HG03575 (cell line): ENCODE data around the gene CHTF18.

Source experiments
- ATAC-seq: cut with Tn5 transposase; IDR thresholded peaks from one replicate; pipeline ENCODE4 v1.9.1; 2021; ENCODE audit not compliant: unreplicated experiment, insufficient number of reproducible peaks, low FRiP score; ENCODE audit errors: extremely low read depth

CHTF18 gene

DNA sequence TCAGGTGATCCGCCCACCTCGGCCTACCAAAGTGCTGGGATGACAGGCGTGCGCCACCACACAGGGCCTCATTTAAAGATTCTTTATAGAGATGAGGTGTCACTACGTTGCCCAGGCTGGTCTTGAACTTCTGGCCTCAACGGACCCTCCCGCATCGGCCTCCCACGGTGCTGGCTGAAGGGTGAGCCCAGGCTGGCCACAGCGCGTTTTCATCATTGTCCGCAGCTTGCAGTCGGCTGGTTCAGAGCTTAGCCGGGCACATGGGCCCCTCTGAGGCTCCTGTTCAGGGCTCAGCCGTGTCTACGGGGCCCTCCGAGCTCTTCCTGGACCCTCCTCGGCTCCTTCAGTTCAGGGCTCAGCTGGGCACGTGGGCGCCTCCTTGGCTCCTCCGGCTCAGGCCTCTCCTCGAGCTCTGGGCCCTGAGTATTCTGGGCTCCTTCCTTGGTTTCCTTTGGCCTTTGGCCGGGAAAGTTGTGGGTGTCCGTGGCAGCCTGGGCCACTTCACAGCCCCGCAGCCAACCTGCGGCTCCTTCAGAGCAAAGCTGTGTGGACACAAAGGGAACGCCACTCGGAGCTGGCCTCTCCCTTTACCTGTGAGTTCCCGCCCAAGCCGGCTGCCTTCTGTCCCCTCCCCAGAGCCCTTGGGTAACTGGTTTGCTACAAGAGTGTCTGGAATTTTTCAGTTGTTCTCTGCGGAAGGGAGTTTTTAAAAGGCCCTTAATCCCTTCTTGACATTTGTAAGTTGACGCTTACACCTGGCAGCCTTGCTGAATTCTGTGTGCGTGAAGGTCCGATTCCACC, 29.1 kb upstream of the CHTF18 start:
- ATAC-seq, result no peak

DNA sequence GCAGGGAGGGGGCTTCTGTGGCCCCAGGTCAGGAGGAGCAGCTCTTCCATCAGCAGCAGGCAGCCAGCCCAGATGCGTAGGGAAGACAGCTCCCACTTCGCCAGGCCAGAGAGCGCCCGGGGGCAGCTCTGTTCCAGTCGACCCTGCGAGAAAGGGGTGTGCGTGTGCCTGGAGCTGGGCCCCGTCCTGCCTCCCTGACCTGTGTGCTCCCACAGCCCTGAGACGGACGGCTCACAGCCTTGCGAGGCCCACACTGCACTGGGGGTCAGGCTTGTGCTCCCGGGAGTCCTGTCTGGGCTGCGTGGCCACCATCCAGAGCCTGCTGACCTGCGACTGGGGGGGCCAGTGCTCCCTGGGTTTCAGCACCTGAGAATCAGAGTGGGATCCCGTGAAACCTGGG, 28.4 kb upstream of the CHTF18 start:
- ATAC-seq, result no peak

DNA sequence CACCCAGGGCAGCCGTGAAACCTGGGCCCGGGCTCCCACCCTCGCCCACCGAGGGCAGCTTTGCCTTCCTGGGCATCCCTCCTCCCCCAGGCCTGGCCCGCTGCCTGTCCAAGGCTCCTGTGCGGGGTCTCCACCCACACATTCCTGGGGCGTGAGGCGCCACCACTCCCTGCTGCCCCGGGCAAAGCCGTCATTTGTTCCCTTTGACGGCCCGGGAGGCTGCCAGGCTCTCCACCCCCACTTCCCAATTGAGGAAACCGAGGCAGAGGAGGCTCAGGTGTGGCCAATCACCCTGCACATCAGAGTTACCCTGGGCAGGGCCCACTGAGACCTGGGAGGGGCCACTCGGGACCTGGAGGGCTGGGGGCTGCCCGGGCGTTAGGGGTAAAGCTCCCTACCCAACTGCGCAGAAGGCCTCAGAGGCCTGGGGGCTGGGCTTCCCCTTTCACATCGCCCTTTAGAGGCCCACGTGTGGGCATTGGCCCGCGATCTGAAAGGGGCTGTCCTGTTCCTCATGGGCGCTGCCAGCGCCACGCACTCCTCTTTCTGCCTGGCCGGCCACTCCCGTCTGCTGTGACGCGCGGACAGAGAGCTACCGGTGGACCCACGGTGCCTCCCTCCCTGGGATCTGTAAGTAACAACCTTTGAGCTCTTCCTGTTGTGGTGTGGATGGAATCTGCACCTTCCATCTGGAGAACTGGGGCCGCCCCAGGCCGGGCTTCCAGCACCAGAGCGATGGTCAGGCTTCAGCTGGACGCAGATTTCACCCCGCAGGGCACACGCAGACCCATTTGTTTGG, 27.7 kb upstream of the CHTF18 start, which contains the start of gene MSLN:
Gene MSLN (plus strand): TSS at position 190 of the 799 bp plus-strand sequence. CDS start 1,947 bp downstream, outside the sequence.
- ATAC-seq, result no peak

DNA sequence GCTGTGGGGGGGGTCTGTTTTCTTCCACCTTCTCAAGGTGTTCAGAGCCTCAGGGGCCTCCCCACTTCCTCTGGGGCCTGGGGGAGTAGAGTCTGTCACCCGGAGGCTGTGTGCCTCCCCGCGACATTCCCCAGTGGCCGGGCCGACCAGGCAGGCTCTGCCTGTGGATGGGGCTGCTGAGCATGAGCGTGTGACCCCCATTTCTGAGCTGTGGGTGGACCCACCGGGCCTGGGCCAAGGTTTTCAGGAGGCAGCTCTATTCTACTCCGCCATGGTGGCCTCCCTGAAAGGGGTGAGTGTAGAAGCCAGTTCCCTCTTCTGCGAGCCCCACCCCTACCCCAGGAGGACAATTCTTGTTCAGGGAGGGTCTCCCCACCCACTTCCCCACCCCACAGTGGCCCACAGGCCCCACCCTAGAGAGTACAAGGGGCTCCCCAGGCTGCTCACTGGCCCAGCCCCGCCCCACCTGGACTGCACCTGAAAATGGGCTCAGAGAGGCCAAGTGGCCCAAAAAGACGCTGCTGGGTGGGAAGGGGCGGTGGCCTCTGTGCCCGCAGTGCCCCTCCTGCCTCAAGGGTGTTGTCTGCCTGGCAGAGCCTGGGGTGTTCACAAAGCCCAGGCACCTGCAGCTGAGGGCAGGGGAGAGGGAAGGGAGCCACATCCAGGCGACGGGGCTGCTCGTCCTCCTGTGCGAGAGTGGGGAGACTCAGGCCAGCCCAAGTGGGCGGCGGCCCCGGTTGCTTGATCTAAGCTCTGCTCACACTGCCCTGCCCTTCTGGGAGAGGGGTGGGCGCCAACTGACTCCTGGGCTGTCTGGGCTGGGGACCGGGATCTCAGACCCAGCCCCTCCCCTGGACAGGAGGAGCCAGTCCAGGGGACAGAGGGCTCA, 26.6 kb upstream of the CHTF18 start:
- ATAC-seq, result no peak

DNA sequence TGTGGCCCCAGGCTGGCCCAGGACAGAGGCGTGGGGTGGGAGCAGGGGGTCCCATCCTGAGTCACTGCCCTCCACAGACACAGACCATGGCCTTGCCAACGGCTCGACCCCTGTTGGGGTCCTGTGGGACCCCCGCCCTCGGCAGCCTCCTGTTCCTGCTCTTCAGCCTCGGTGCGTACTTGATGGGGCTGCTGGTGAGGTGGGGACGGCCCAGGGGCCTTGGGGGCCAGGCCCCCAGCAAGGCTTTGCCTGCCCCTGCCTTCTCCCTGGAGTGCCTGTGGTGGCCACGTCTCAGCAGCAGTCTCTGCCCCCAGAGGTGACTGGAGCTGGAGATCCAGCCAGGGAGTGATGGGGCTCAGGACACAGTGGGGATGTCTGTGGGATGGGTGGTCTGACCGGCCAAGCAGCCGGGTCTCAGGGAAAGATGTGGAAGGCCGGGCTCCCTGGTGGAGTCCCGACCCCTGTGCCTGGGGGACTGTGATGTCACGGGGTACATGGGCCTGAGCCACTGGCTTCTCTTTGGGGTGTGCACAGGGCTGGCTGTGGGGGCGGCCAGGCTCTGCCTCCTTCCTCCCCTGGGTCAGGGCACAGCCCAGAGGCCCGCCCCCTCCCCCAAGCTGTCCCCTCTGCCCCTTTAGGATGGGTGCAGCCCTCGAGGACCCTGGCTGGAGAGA, 25.7 kb upstream of the CHTF18 start:
- ATAC-seq, result no peak

DNA sequence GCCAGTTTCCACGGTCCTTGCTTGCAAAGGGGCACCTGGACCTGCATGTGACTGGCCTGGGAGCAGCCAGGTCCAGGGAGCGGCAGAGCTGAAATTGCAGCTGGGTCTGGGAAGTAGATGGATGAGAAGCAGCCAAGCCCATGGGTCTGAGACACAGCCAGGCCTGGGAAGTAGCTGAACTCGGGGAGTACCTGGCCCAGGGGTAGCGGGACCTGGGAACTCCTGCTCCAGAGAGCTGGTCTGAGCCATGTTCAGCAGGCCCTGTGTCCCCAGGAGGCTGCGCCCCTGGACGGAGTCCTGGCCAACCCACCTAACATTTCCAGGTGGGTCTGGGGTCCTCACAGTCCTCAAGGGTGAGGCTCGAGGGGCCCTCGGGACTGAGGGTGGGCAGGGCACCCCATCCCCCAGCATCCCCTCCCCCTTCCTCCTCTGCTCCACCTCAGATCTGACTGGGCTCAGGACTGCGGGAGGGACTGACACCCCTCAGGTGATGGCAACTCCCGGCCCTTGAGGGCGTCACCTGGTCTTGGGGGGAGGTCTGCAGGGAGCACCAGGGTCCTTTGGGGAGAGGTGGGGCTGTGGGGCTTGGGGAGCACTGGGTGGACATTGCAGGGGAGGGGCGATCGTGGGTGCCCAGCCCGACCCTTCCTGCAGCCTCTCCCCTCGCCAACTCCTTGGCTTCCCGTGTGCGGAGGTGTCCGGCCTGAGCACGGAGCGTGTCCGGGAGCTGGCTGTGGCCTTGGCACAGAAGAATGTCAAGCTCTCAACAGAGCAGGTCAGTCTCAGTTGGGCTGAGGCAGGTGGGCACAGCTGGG, 24.8 kb upstream of the CHTF18 start:
- no peak for ATAC-seq

DNA sequence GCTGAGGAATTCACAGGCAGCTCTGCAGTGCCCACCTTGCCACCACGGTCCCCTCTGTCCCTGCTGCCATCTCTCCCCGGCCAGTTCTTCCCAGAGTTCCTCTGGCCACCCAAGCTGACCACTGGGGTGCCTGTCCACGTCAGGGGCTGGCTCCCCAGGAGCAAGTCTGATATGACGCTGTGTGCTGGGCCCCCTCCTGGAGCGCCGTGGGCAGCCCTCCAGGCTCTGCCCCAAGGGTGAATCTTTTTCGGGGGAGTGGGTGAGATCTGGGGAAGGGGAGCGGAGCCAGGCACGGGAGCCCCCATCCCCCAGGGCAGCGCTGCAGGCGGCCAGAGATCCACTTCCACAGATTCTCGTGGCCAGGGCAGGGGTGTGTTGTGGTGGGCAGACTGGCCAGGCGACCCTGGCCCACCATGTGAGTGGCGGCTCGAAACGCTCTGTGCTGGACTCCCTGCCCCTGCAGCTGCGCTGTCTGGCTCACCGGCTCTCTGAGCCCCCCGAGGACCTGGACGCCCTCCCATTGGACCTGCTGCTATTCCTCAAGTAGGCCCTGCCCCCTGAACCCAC, 24.2 kb upstream of the CHTF18 start:
- ATAC-seq, result no peak

DNA sequence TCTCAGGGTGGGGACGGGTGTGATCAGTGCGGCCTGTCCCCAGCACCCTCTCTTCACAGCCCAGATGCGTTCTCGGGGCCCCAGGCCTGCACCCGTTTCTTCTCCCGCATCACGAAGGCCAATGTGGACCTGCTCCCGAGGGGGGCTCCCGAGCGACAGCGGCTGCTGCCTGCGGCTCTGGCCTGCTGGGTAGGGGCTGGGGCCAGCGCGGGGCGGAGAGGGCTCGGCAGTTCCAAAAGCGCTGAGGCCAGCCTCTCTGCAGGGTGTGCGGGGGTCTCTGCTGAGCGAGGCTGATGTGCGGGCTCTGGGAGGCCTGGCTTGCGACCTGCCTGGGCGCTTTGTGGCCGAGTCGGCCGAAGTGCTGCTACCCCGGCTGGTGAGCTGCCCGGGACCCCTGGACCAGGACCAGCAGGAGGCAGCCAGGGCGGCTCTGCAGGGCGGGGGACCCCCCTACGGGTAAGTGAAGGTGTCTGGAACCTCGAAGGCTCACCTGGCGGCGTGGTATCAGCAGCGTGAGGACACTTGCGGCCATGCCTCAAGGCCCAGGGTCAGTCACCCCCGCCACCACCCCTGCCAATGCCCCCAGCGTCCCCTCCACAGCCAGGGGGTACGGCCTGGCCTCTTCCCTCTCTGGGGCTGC, 23.5 kb upstream of the CHTF18 start:
- ATAC-seq, result no peak

DNA sequence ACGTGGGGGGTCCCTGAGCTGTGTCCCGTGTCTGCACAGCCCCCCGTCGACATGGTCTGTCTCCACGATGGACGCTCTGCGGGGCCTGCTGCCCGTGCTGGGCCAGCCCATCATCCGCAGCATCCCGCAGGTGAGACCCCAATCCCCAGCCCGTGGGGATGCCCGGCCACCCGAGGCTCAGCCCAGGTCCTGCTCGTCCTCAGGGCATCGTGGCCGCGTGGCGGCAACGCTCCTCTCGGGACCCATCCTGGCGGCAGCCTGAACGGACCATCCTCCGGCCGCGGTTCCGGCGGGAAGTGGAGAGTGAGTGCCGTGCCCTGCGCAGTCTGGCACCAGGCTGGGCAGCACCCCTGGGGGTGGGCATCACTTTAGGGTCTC, 22.9 kb upstream of the CHTF18 start:
- no peak for ATAC-seq

DNA sequence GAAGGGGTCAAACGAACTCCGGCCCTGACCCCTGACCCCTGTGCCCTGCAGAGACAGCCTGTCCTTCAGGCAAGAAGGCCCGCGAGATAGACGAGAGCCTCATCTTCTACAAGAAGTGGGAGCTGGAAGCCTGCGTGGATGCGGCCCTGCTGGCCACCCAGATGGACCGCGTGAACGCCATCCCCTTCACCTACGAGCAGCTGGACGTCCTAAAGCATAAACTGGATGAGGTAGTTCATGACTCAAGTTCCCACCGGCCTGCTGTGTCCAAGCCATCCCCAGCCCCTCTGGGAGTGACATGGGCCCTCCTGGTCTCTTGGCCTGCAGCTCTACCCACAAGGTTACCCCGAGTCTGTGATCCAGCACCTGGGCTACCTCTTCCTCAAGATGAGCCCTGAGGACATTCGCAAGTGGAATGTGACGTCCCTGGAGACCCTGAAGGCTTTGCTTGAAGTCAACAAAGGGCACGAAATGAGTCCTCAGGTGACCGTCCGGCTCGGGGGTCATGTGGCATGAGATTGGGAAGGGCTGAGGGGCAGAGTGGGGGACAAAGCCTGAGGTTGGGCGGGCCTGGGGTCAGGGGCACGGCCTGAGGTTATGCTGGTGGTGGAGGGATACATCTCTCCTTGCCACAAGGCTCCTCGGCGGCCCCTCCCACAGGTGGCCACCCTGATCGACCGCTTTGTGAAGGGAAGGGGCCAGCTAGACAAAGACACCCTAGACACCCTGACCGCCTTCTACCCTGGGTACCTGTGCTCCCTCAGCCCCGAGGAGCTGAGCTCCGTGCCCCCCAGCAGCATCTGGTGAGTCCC, 22.2 kb upstream of the CHTF18 start:
- no peak for ATAC-seq

DNA sequence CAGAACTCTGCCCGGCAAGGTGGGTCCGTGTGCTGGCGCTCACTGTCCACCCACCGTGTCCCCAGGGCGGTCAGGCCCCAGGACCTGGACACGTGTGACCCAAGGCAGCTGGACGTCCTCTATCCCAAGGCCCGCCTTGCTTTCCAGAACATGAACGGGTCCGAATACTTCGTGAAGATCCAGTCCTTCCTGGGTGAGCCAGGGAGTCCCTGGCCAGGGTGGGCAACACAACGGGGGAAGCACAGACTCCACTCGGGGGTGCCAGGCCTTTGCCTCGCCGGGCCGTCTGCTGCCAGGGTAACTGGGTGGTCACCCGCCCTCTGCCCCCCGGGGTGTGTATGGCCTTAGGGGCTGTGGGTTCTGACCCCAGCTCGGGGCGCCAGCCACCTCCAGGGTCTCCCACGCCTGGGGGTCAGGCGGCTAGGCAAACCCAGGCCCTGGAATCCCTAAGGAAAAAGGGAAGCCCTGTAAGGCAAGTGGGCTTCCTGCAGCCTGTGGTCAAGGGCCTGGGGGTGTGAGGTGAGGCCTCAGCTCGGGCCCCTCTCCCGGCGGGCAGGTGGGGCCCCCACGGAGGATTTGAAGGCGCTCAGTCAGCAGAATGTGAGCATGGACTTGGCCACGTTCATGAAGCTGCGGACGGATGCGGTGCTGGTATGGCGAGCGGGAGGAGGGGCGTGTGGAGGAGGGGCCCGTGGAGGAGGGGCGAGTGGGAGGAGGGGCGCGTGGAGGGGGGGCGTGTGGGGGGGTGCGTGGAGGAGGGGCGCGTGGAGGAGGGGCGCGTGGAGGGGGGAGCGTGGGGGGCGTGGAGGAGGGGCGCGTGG, 21.4 kb upstream of the CHTF18 start:
- no peak for ATAC-seq

DNA sequence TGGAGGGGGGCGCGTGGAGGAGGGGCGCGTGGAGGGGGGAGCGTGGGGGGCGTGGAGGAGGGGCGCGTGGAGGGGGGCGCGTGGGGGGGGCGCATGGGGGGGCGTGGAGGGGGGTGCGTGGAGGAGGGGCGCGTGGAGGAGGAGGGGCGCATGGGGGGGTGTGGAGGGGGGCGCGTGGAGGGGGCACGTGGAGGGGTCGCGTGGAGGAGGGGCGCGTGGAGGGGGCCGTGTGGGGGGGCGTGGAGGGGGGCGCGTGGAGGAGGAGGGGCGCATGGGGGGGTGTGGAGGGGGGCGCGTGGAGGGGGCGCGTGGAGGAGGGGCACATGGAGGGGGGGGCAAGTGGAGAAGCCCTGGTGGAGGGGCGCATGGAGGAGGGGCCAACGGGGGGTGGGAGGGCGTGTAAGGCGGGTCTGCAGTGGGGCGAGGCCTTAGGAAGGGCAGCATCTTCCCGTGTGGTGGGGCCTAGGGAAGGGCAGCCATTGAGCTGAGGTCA, 20.6 kb upstream of the CHTF18 start:
- no peak for ATAC-seq

DNA sequence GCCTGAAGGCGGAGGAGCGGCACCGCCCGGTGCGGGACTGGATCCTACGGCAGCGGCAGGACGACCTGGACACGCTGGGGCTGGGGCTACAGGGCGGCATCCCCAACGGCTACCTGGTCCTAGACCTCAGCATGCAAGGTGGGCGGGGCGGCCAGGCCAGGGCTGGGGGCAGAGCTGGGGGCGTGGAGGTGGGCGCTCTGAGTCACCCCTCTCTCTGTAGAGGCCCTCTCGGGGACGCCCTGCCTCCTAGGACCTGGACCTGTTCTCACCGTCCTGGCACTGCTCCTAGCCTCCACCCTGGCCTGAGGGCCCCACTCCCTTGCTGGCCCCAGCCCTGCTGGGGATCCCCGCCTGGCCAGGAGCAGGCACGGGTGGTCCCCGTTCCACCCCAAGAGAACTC, 20.0 kb upstream of the CHTF18 start:
- ATAC-seq, result no peak

DNA sequence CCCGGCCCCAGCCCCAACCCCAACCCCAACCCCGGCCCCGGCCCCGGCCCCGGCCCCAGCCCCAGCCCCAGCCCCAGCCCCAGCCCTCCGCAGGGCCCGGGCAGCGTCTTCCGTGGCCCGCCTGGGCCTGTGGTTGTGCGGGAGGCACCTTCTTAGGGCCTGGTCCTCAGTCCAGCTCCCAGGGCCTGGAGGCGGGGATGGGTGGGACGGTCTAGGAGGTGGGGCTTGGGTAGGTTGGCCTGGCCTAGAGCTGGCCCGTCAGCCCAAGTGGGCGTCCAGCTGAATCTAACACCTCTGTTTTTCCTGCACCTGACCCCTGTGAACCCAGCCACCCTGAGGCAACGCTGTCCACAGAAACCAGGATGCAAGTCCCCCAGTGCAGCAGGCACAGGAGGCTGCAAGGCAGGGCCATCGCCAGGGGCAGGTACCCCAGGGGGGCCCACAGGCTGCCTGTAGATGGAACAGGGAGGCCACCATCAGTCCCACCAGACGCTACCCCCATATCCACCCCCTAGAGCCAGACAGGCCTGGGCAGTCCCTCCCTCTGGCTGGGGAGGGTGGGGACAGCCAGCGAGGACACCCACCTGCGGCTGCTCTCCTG, 19.1 kb upstream of the CHTF18 start:
- no peak for ATAC-seq

DNA sequence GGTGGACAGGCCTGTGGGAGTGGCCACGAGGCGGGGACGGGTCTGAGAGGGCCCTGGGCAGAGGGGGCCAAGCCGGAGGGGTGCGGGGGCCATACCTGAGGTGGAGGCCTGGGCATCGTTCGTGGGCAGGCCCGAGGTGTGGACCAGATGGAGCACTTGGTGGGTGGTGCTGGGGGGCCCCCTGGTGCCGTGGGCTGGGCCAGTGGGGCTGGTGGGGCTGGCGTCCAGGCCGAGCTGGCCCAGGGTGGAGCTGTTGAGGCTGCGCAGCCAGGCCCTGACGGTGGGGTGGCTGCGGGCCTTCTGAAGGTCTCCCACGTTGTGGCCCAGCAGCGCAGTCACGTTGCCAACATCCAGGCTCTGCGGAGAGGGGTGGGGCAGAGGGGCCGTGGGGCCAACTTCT, 18.5 kb upstream of the CHTF18 start:
- no peak for ATAC-seq
